ENCODE results near the gene YARS2. TPM values are rescaled to one million over a fixed set of nuclear protein-coding genes. Genes with fewer than 3 reads are reported as not detected.

Gene YARS2
- total and polyA plus RNA-seq, 2 experiments from 2014 or later: 73.0 to 76.7 TPM

GRCh38 chr12:32737715-32738114, 18.0 kb downstream of the YARS2 start:
- Histone ChIP-seq H3K27me3 (ENCODE audit: insufficient read depth) (no peaks in the 10 kb centered on the region), H3F3A (replicated peaks; ENCODE audit: low read depth) (no peaks in the 10 kb centered on the region), H3K9me2 (ENCODE audit: insufficient read depth) (no peaks in the 10 kb centered on the region), H3K4me2 (peak overlapping the region; percentile 22), H3K4me3 (no peak overlapping the region), H3K36me3 (ENCODE audit: insufficient read depth) (peaks cover 14% of the 10 kb centered on the region; the same call in 1 of the 2 replicates), H2AFZ (no peak overlapping the region), H4K20me1 (replicated peaks; ENCODE audit: insufficient read depth) (no peaks in the 10 kb centered on the region), H3K4me1 (ENCODE audit: insufficient read depth) (peaks cover 24% of the 10 kb centered on the region), H3K27ac (ENCODE audit: low read depth) (no peak overlapping the region), H3K79me2 (replicated peaks; ENCODE audit: insufficient read depth) (no peaks in the 10 kb centered on the region)
- Mint-ChIP-seq H3K4me1 (peaks cover 22% of the 10 kb centered on the region), H3K36me3 (ENCODE audit: low read depth) (peaks cover 59% of the 10 kb centered on the region), H3K9me3 (no peaks in the 10 kb centered on the region), H3K27me3 (ENCODE audit: insufficient read depth, low read depth, poor library complexity) (no peaks in the 10 kb centered on the region), H3K4me3 (no peak overlapping the region), H3K27ac (no peak overlapping the region)
- TF ChIP-seq EZH2phosphoT487 (IDR thresholded peaks at IDR 0.05; ENCODE audit: unreplicated experiment): no peak
- DNase-seq (ENCODE audit: low spot score) (peak; percentile 20), ATAC-seq (peak; percentile 23; the same call in 1 of the 3 replicates)

GRCh38 chr12:32736445-32736844, 19.3 kb downstream of the YARS2 start:
- Mint-ChIP-seq H3K9me3 (no peaks in the 10 kb centered on the region), H3K27ac (no peak overlapping the region; the same call in 1 of the 2 replicates)
- ATAC-seq: no peak

DNA sequence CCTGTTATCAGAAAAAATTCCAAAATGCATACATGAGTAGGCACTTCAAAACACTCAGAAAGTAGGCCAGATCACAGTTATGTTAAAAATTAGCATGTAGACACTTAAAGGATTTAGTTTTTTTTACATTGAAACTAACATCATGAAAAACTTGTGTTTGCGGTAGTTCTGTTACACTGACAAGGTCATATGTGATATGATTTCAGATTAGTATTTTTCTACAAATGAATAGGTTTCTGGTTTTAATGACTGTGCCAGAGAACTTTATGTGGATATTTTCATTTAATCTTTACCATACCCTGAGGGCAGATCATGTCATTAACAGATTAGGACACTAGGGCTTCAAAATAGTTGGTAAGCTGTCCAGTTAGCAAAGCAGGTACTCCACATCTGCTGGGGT, 20.7 kb downstream of the YARS2 start:
- no peak overlapping the region for H3K27ac Mint-ChIP-seq
- H3K27ac ChIP-seq (ENCODE audit: low read depth): no peak overlapping the region
- no peaks in the 10 kb centered on the region for H3K9me2 ChIP-seq (ENCODE audit: insufficient read depth)
- ATAC-seq: no peak
- H4K20me1 ChIP-seq (replicated peaks; ENCODE audit: insufficient read depth): no peaks in the 10 kb centered on the region
- no peak overlapping the region for H3K4me3 Mint-ChIP-seq
- no peaks in the 10 kb centered on the region for H3F3A ChIP-seq (replicated peaks; ENCODE audit: low read depth)
- peaks cover 21% of the 10 kb centered on the region for H3K4me1 Mint-ChIP-seq
- H3K27me3 ChIP-seq (ENCODE audit: insufficient read depth): no peaks in the 10 kb centered on the region
- H2AFZ ChIP-seq: no peak overlapping the region
- peaks cover 50% of the 10 kb centered on the region for H3K36me3 Mint-ChIP-seq (ENCODE audit: low read depth)
- no peaks in the 10 kb centered on the region for H3K79me2 ChIP-seq (replicated peaks; ENCODE audit: insufficient read depth)
- H3K36me3 ChIP-seq (ENCODE audit: insufficient read depth): peaks cover 8% of the 10 kb centered on the region; the same call in 1 of the 2 replicates
- no peak overlapping the region for H3K4me2 ChIP-seq
- no peak for DNase-seq (ENCODE audit: low spot score)
- no peaks in the 10 kb centered on the region for H3K27me3 Mint-ChIP-seq (ENCODE audit: insufficient read depth, low read depth, poor library complexity)
- H3K9me3 Mint-ChIP-seq: no peaks in the 10 kb centered on the region
- H3K4me1 ChIP-seq (ENCODE audit: insufficient read depth): peaks cover 24% of the 10 kb centered on the region
- H3K4me3 ChIP-seq: no peak overlapping the region
- TF ChIP-seq JUNB (IDR thresholded peaks at IDR 0.05; ENCODE audit: unreplicated experiment): no peak
- TF ChIP-seq NANOG (IDR thresholded peaks at IDR 0.05; ENCODE audit: borderline replicate concordance): no peak
- TF ChIP-seq REST (IDR thresholded peaks at IDR 0.05; ENCODE audit: unreplicated experiment): no peak
- no peak for TF ChIP-seq ETS1 (IDR thresholded peaks at IDR 0.05)
- TF ChIP-seq ZNF331 (CRISPR knock-in tag; IDR thresholded peaks at IDR 0.05; ENCODE audit: low read depth): no peak
- no peak for TF ChIP-seq STAT1 (IDR thresholded peaks at IDR 0.05; ENCODE audit: unreplicated experiment)
- TF ChIP-seq EZH2 (IDR thresholded peaks at IDR 0.05; ENCODE audit: low read depth, unreplicated experiment): no peak
- TF ChIP-seq CREB1 (CRISPR knock-in tag; IDR thresholded peaks at IDR 0.05; ENCODE audit: low read depth): no peak
- no peak for TF ChIP-seq ZNF114 (CRISPR knock-in tag; IDR thresholded peaks at IDR 0.05)

More at GRCh38 chr12:32736445-32736844, 19.3 kb downstream of the YARS2 start:
- Mint-ChIP-seq H3K36me3 (ENCODE audit: low read depth) (peaks cover 58% of the 10 kb centered on the region), H3K4me3 (no peak overlapping the region), H3K4me1 (peaks cover 22% of the 10 kb centered on the region), H3K27me3 (ENCODE audit: insufficient read depth, low read depth, poor library complexity) (no peaks in the 10 kb centered on the region)
- Histone ChIP-seq H3K36me3 (ENCODE audit: insufficient read depth) (peaks cover 14% of the 10 kb centered on the region; the same call in 1 of the 2 replicates), H3F3A (replicated peaks; ENCODE audit: low read depth) (no peaks in the 10 kb centered on the region), H3K79me2 (replicated peaks; ENCODE audit: insufficient read depth) (no peaks in the 10 kb centered on the region), H3K4me3 (no peak overlapping the region), H3K4me1 (ENCODE audit: insufficient read depth) (peaks cover 24% of the 10 kb centered on the region), H4K20me1 (replicated peaks; ENCODE audit: insufficient read depth) (no peaks in the 10 kb centered on the region), H3K4me2 (no peak overlapping the region), H2AFZ (no peak overlapping the region), H3K27ac (ENCODE audit: low read depth) (peak overlapping the region; percentile 35), H3K9me2 (ENCODE audit: insufficient read depth) (no peaks in the 10 kb centered on the region), H3K27me3 (ENCODE audit: insufficient read depth) (no peaks in the 10 kb centered on the region)
- TF ChIP-seq, protein P1, sequence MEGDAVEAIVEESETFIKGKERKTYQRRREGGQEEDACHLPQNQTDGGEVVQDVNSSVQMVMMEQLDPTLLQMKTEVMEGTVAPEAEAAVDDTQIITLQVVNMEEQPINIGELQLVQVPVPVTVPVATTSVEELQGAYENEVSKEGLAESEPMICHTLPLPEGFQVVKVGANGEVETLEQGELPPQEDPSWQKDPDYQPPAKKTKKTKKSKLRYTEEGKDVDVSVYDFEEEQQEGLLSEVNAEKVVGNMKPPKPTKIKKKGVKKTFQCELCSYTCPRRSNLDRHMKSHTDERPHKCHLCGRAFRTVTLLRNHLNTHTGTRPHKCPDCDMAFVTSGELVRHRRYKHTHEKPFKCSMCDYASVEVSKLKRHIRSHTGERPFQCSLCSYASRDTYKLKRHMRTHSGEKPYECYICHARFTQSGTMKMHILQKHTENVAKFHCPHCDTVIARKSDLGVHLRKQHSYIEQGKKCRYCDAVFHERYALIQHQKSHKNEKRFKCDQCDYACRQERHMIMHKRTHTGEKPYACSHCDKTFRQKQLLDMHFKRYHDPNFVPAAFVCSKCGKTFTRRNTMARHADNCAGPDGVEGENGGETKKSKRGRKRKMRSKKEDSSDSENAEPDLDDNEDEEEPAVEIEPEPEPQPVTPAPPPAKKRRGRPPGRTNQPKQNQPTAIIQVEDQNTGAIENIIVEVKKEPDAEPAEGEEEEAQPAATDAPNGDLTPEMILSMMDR (conservative IDR thresholded peaks at IDR 0.05; ENCODE audit: low read depth in 2 of 2): no peak
- no peak for DNase-seq (ENCODE audit: low spot score)
